Upper lobe of right lung (tissue), 1 donor: ENCODE data around the gene C11orf21. TPM values are rescaled to one million over a fixed set of nuclear protein-coding genes. Genes with fewer than 3 reads are reported as not detected.
A peak's percentile ranks its signal among the peaks of the same experiment; 100 is the strongest.

Experiments used
- ATAC-seq: fragments of 200-7000 bp; cut with Tn5 transposase; one replicate; pipeline ENCODE4 v1.9.1; 2020; ENCODE audit warnings: mild to moderate bottlenecking, moderate library complexity
- DNase-seq: peaks from one replicate; pipeline ENCODE4 v3.0.0-alpha.2; 2020
- H3K27ac ChIP-seq: fragments of 200-600 bp; one replicate; pipeline ENCODE4 v1.8.0; 2022
- H3K27me3 ChIP-seq: fragments of 200-600 bp; one replicate; pipeline ENCODE4 v1.8.0; 2022; ENCODE audit warnings: mild to moderate bottlenecking
- H3K36me3 ChIP-seq: fragments of 200-600 bp; one replicate; pipeline ENCODE4 v1.8.0; 2022
- H3K4me1 ChIP-seq: fragments of 200-600 bp; one replicate; pipeline ENCODE4 v1.8.0; 2022
- H3K4me3 ChIP-seq: fragments of 200-600 bp; one replicate; pipeline ENCODE4 v1.8.0; 2022; ENCODE audit warnings: mild to moderate bottlenecking
- H3K9me3 ChIP-seq: fragments of 200-600 bp; one replicate; pipeline ENCODE4 v1.8.0; 2022
- intact Hi-C: fragments of 100-400 bp; cut with DNase I; formaldehyde crosslinking; loops from one replicate; pipeline ENCODE4 v1.11.0; 2022
- total RNA-seq: library from RNA; stranded (reverse); fragmentation: NEBNext Ultra II Directional; extraction: Animal tissue kit (Norgen Biotek cat#: 25700); gene quantifications from one replicate; pipeline ENCODE4 v1.2.1, GENCODE V29; 2021
- TF ChIP-seq, protein P1 (sequence below): fragments of 200-600 bp; IDR thresholded peaks from one replicate; pipeline ENCODE4 v1.8.0; 2022; ENCODE audit warnings: antibody characterized with exemption
- donor health status: DM: no; HTN: yes; CAD: no; lungs with severe emphysema.

Gene C11orf21
- total RNA-seq, 1 donor from 2014 or later = 6.5 TPM

DNA sequence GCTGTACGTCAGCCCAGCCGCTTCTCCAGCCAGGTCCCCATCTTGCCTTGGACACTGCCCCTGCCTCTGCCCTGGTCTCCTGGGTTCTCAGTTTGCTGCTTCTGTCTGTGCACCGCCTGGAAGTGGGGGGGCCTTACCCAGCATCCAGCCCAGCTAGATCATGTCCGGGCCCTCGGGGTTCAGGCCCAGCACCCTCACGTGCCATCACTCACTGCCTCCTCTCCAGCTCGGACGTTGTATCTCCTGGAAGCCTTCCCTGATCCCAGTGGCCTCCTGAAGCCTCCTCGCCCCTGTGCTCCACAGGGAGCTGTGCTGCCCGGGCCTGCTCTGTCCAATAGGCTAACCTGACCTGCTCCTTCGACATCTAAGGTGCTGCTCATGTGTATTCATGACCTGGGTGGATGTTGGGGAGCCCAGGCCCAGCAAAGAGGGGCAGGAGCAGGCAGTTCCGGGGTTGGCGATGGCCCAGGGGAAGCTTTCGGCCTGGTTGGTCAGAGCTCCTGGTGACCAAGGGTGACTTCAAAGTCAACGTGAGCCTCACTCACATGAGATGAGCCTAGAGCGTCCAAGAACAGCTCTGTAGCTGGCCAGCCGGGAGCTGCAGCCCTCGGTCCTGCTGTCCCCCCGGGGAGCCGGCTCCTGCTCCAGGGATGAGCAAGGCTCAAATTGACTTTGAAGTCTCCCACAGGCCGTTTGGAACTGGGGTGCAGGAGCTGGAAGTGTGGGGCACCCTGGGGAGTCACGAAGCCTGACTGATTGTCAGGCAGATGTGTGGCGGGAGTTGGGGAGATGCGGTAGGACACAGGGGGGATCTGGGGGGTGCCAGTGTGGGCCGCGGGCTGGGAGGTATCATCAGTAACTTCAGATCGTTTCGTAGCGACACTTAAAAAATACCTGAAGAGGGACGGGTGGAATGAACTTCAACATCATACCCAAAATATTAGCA lies 26.1 kb downstream of the C11orf21 start:
- Histone ChIP-seq H3K27me3 (peaks cover 16% of the 10 kb centered on the region), H3K4me3 (no peak overlapping the region), H3K36me3 (no peaks in the 10 kb centered on the region), H3K27ac (no peak overlapping the region), H3K9me3 (no peaks in the 10 kb centered on the region), H3K4me1 (peaks cover 6% of the 10 kb centered on the region)
- ATAC-seq (no peak), DNase-seq (peak; percentile 40)
- intact Hi-C loops = no loop called here
- TF ChIP-seq, protein P1, sequence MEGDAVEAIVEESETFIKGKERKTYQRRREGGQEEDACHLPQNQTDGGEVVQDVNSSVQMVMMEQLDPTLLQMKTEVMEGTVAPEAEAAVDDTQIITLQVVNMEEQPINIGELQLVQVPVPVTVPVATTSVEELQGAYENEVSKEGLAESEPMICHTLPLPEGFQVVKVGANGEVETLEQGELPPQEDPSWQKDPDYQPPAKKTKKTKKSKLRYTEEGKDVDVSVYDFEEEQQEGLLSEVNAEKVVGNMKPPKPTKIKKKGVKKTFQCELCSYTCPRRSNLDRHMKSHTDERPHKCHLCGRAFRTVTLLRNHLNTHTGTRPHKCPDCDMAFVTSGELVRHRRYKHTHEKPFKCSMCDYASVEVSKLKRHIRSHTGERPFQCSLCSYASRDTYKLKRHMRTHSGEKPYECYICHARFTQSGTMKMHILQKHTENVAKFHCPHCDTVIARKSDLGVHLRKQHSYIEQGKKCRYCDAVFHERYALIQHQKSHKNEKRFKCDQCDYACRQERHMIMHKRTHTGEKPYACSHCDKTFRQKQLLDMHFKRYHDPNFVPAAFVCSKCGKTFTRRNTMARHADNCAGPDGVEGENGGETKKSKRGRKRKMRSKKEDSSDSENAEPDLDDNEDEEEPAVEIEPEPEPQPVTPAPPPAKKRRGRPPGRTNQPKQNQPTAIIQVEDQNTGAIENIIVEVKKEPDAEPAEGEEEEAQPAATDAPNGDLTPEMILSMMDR = no peak

DNA sequence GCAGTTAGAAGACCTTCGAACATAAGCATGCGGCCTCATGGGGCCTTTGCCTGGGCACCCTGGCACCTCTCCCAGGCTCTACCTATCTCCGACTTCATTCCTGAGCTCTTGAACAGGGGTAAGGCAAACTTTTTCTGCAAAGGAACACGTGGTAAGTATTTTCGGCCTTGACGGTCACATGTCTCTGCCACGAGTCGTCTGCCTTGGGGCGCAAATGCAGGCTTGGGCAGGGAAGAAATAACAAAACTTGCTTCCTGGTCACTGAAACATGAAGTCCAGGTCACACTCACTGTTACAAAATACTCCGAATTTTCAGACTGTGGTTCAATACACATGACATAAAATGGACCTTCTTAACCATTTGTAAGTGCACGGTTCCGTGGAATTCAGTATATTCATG lies 27.9 kb downstream of the C11orf21 start:
- peak; percentile 35 for DNase-seq

DNA sequence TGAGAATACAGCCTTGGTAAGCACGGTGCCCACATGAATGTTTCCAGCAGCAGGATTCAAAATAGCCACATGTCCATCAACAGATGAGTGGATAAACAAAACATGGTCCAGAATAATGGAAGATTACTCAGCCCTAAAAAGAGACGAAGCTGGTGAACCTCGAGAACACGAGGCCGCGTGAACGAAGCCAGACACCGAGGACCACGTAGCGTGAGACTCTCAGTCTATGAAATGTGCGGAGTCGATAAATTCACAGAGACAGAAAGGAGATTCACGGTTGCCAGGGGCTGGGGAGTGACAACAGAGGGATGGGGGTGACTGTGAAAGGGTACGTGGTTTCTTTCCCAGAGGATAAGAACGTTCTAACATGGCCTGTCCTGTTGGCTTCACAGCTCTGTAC lies 28.4 kb downstream of the C11orf21 start:
- ATAC-seq (no peak), DNase-seq (peak; percentile 41)
- Histone ChIP-seq H3K4me1 (peaks cover 12% of the 10 kb centered on the region), H3K9me3 (no peaks in the 10 kb centered on the region), H3K27ac (no peak overlapping the region), H3K27me3 (peaks cover 29% of the 10 kb centered on the region), H3K4me3 (no peak overlapping the region), H3K36me3 (no peaks in the 10 kb centered on the region)
- TF ChIP-seq, protein P1 = no peak
- intact Hi-C loops = no loop called here

More for the DNA sequence above, 27.9 kb downstream of the C11orf21 start:
- Histone ChIP-seq H3K36me3 (no peaks in the 10 kb centered on the region), H3K4me1 (peaks cover 12% of the 10 kb centered on the region), H3K27ac (no peak overlapping the region), H3K4me3 (no peak overlapping the region), H3K9me3 (no peaks in the 10 kb centered on the region), H3K27me3 (peaks cover 29% of the 10 kb centered on the region)
- no peak for ATAC-seq
- TF ChIP-seq, protein P1 = no peak
- intact Hi-C loops = no loop called here

DNA sequence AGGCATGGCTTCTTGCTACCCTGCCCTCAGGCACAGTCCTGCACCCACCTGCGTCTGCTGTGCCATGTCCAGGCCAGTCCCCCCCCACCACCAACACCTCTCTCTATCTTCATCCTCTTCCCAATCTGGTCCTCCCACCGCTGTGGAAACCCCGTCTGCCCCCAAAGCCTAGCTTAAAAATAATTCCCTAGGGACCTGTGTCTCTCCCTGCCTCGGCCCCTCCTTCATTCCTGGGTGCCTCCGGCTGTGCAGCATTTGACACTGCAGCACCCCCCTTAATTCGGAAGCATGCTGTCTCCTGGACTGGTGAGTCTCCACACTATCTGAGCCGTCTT lies 28.8 kb downstream of the C11orf21 start:
- no peak for DNase-seq

DNA sequence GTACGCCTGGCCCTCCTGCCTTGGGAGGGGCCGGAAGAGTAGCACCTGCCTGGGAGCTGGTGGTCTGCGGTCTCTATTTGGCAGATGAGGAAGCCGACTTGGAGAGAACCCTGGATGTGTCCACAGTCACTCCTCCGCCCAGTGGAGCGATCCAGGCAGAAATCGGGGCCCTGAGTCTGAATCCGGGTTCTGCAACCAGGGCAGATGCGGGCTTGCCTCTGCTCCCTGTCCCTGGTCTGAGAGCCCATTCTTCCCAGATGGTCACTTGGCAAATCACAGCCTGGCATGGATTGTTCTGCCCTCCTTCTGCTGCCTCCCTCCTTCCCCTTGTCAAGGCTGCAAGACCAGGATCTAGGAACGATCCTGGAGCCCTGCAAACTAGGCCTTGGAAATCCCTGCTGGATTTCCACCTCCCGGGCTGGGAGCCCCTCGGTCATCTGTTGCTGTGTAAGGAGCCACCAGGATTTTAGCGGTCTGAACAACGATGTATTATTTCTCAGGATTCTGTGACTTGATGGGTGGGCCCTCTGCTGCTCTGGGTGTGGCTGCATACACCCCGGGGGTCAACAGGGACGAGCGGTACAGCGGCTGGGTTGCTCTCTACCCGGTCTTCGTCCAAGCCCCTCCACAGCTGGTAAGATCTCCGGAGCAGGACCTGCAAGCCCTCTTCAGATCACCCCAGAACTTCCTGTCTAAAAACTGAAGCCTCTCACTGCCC lies 29.3 kb downstream of the C11orf21 start:
- ATAC-seq (no peak), DNase-seq (peak; percentile 42)
- Histone ChIP-seq H3K9me3 (no peaks in the 10 kb centered on the region), H3K4me1 (peaks cover 12% of the 10 kb centered on the region), H3K27ac (no peak overlapping the region), H3K27me3 (peaks cover 29% of the 10 kb centered on the region), H3K36me3 (no peaks in the 10 kb centered on the region), H3K4me3 (no peak overlapping the region)
- TF ChIP-seq, protein P1 = no peak
- intact Hi-C loops = no loop called here

More for the DNA sequence above, 28.8 kb downstream of the C11orf21 start:
- H3K4me3 ChIP-seq = no peak overlapping the region
- no peaks in the 10 kb centered on the region for H3K9me3 ChIP-seq
- intact Hi-C loops = no loop called here
- no peak for ATAC-seq
- peaks cover 29% of the 10 kb centered on the region for H3K27me3 ChIP-seq
- no peaks in the 10 kb centered on the region for H3K36me3 ChIP-seq
- H3K4me1 ChIP-seq = peaks cover 12% of the 10 kb centered on the region
- H3K27ac ChIP-seq = no peak overlapping the region
- TF ChIP-seq, protein P1 = no peak
